Kidney (tissue), 14 donors: ENCODE results near the gene ZNF577. TPM values are rescaled to one million over a fixed set of nuclear protein-coding genes. Genes with fewer than 3 reads are reported as not detected.

Experiments
- DNase-seq, 5 donors: peaks; one replicate each; pipeline ENCODE4 v3.0.0-alpha.2; 2013 to 2020
- FAIRE-seq: peaks from 2 replicates; lab custom pipeline; 2012; peaks lifted over from hg19 to GRCh38; lab: Jason Lieb, UNC
- H3K27ac ChIP-seq, 2 donors: one replicate each; pipeline ENCODE4 v1.7.0; 2013; ENCODE audit warnings: low read depth in 2 of 2, low read length in 2 of 2, inconsistent platforms in 1 of 2
- H3K27me3 ChIP-seq: one replicate; pipeline ENCODE4 v1.7.1; 2013; ENCODE audit warnings: low read length, inconsistent platforms; ENCODE audit not compliant: control insufficient read depth, insufficient read depth
- H3K36me3 ChIP-seq, 3 donors: one replicate each; pipeline versions ENCODE4 v1.7.0 to v1.7.1; 2013; ENCODE audit warnings: low read length in 3 of 3, control low read depth in 1 of 3, inconsistent platforms in 1 of 3; ENCODE audit not compliant: insufficient read depth in 3 of 3, control insufficient read depth in 2 of 3
- H3K4me1 ChIP-seq, 3 donors: one replicate each; pipeline versions ENCODE4 v1.7.0 to v1.7.1; 2013; ENCODE audit warnings: low read length in 3 of 3, inconsistent platforms in 1 of 3, low read depth in 1 of 3; ENCODE audit not compliant: control insufficient read depth in 2 of 3, insufficient read depth in 2 of 3
- H3K4me3 ChIP-seq, 3 donors: one replicate each; pipeline versions ENCODE4 v1.7.0 to v1.8.1; 2013; ENCODE audit warnings: low read length in 3 of 3, control low read depth in 1 of 3, inconsistent platforms in 1 of 3
- H3K9ac ChIP-seq, 3 donors: one replicate each; pipeline versions ENCODE4 v1.7.0 to v1.7.1; 2013; ENCODE audit warnings: low read length in 3 of 3, control low read depth in 1 of 3, inconsistent platforms in 1 of 3
- H3K9me3 ChIP-seq, 3 donors: one replicate each; pipeline versions ENCODE4 v1.7.0 to v1.7.1; 2013; ENCODE audit warnings: low read length in 3 of 3, control low read depth in 1 of 3, inconsistent platforms in 1 of 3; ENCODE audit not compliant: control insufficient read depth in 2 of 3, insufficient read depth in 1 of 3
- CTCF ChIP-seq: IDR thresholded peaks from 3 replicates; pipeline ENCODE4 v1.5.1; 2012; ENCODE audit warnings: mild to moderate bottlenecking, moderate library complexity, borderline replicate concordance; ENCODE audit not compliant: insufficient read depth; ENCODE audit errors: extremely low read depth
- intact Hi-C: fragments of 100-400 bp; cut with DNase I; formaldehyde crosslinking; loops from one replicate; pipeline ENCODE4 v1.11.1; 2022
- polyA plus RNA-seq: library from polyadenylated mRNA; stranded (reverse); fragments of 350-450 nt; fragmentation: Illumina TruSeq; extraction: RNeasy Lipid Tissue Mini Kit (QIAGEN cat#74804); gene quantifications from one replicate; pipeline ENCODE4 v1.2.3, GENCODE V29; 2014; ENCODE audit warnings: low read depth, low replicate concordance; ENCODE audit not compliant: insufficient read depth
- total RNA-seq: library from RNA; stranded (reverse); fragmentation: NEBNext Ultra II Directional; extraction: Animal tissue kit (Norgen Biotek cat#: 25700); gene quantifications from one replicate; pipeline ENCODE4 v1.2.1, GENCODE V29; 2021
- donor health status: control.
- donor health status: control.
- donor health status: control.
- donor health status: control.
- donor health status: control.
- donor health status: DM: yes; HTN: yes; CAD: no.
- donor health status: Normal renal cell carcinoma (clear cell type).

The ZNF577 gene
- total and polyA plus RNA-seq, 2 donors from 2014 or later = 19.0 to 32.2 TPM

GRCh38 chr19:51905206-51905605, 17.5 kb upstream of the ZNF577 start:
- no peak for TF ChIP-seq CTCF
- peaks cover 0 to 2% (median 1%) of the 10 kb centered on the region in 3 donors for H3K36me3 ChIP-seq
- no peak for DNase-seq
- no peaks in the 10 kb centered on the region for H3K27me3 ChIP-seq
- peaks cover 0 to 9% (median 0%) of the 10 kb centered on the region in 3 donors for H3K9me3 ChIP-seq
- H3K27ac ChIP-seq = no peak overlapping the region
- H3K4me1 ChIP-seq = peaks cover 0 to 2% (median 0%) of the 10 kb centered on the region in 3 donors
- peak overlapping the region in 1 of 3 donors; percentile 97 for H3K9ac ChIP-seq
- intact Hi-C loops = no loop called here
- FAIRE-seq = no peak
- peak overlapping the region; percentile 33 to 99 (median 93) for H3K4me3 ChIP-seq

DNA sequence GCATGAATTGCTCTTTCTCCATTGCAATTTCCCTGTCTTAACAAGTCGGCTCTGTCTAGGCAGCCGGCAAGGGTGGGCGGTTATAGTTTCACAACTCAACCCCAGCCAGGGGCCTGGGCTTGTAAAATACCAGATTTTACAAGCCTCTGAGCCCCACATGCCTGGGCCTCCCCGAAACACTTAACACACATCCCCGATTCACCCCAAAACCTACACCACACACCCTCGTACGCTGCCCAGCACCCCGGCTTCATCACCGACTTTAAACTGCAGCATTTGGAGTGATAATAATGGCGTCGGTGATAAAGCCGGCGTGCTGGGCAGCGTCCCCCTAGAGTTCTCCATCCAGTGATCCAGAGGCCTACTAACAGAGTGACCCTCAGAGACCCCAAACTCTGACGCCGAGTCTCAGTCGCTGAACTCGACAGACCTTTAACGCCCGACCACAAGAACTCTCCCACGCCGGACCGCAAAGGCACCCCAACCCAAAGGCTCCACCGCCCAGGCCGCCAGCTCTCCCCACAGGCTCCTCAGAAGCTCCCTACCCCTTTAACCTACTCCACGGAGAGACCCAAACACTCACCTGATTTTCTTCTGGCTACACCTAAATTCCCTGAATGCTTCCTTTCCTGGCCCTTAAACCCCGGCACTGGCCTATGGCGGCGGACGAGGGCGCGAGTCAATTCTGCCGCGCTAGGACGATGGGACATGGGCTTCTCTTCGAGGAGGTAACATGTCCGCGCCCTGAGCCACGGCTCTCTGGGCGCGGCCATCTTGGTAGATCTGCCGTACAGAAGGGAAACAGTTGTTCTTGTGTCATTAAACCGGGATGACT, 16.8 kb upstream of the ZNF577 start, which contains the start of gene ZNF649:
ZNF649 (minus strand) TSS at position 687 of the 835 bp plus-strand sequence. CDS start 4,910 bp downstream, outside the sequence.
- Histone ChIP-seq H3K9ac (peak within 1 kb of the TSS; percentile 85 to 97 (median 85)), H3K27me3 (no peaks in the 10 kb centered on the region), H3K4me1 (peaks cover 0 to 2% (median 0%) of the 10 kb centered on the region in 3 donors), H3K27ac (peak within 1 kb of the TSS; percentile 84 to 86), H3K36me3 (peaks cover 4 to 8% (median 6%) of the 10 kb centered on the region in 3 donors), H3K4me3 (peak within 1 kb of the TSS; percentile 93 to 99 (median 94)), H3K9me3 (peaks cover 0 to 9% (median 0%) of the 10 kb centered on the region in 3 donors)
- peak; percentile 87 to 96 (median 92) for DNase-seq
- TF ChIP-seq CTCF = no peak
- FAIRE-seq = no peak
- intact Hi-C loops = no loop called here

DNA sequence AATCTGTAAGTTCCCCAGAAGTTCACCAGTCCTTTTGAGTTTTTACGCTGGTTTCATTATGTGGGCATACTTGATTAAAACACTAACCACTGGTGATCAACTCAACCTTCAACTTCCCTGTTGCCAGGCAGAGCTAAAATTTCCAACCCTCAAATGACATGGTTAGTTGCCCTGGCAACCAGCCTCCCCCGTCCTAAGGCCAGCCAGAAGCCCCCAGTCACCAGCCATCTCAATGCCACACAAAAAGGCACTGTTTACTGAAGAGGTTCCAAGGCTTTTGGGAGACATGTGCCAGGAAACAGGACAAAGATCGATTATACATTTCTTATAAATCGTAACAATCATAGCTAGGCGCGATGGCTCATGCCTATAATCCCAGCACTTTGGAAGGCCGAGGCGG, 15.4 kb upstream of the ZNF577 start:
- Histone ChIP-seq H3K27ac (no peak overlapping the region), H3K9me3 (peaks cover 0 to 13% (median 0%) of the 10 kb centered on the region in 3 donors), H3K4me3 (peak overlapping the region in 1 of 3 donors; percentile 99), H3K27me3 (no peaks in the 10 kb centered on the region), H3K9ac (no peak overlapping the region), H3K36me3 (peaks cover 12 to 19% (median 12%) of the 10 kb centered on the region in 3 donors), H3K4me1 (peaks cover 0 to 2% (median 0%) of the 10 kb centered on the region in 3 donors)
- intact Hi-C loops = no loop called here
- TF ChIP-seq CTCF = no peak
- no peak for FAIRE-seq
- DNase-seq = no peak
